Central memory CD8-positive, alpha-beta T cell (primary cell): ENCODE data around the gene ZNF221.
"Not testable (repeated sequence)": the region's sequence is repeated elsewhere in the genome, so short reads cannot be mapped to it uniquely, and the experiment has no call there.

ENCODE experiments used
- ATAC-seq: fragments of 150-1000 bp; cut with Tn5 transposase; replicated peaks from 2 replicates; pipeline ENCODE4 v1.10.0; 2022; ENCODE audit warnings: mild to moderate bottlenecking, moderate FRiP score, moderate number of reproducible peaks; ENCODE audit not compliant: poor library complexity, severe bottlenecking; ENCODE audit errors: extremely low read depth
- DNase-seq, 2 donors: peaks; one replicate each; pipeline ENCODE4 v3.0.0; 2021; ENCODE audit warnings: low spot score in 2 of 2
- H3K27ac Mint-ChIP-seq: one replicate; pipeline ENCODE4 v1.8.0; 2022; ENCODE audit warnings: low read depth, mild to moderate bottlenecking, moderate library complexity, mixed read lengths
- H3K27me3 Mint-ChIP-seq: one replicate; pipeline ENCODE4 v1.8.0; 2022; ENCODE audit warnings: mixed read lengths
- H3K36me3 Mint-ChIP-seq: one replicate; pipeline ENCODE4 v1.8.0; 2022; ENCODE audit warnings: mild to moderate bottlenecking, moderate library complexity, mixed read lengths; ENCODE audit not compliant: insufficient read depth
- H3K4me1 Mint-ChIP-seq: one replicate; pipeline ENCODE4 v1.8.0; 2022; ENCODE audit warnings: mixed read lengths
- H3K4me3 Mint-ChIP-seq: one replicate; pipeline ENCODE4 v1.8.0; 2022; ENCODE audit warnings: mild to moderate bottlenecking, moderate library complexity, mixed read lengths
- H3K9me3 Mint-ChIP-seq: one replicate; pipeline ENCODE4 v1.8.0; 2022; ENCODE audit warnings: mixed read lengths

ZNF221 gene

DNA sequence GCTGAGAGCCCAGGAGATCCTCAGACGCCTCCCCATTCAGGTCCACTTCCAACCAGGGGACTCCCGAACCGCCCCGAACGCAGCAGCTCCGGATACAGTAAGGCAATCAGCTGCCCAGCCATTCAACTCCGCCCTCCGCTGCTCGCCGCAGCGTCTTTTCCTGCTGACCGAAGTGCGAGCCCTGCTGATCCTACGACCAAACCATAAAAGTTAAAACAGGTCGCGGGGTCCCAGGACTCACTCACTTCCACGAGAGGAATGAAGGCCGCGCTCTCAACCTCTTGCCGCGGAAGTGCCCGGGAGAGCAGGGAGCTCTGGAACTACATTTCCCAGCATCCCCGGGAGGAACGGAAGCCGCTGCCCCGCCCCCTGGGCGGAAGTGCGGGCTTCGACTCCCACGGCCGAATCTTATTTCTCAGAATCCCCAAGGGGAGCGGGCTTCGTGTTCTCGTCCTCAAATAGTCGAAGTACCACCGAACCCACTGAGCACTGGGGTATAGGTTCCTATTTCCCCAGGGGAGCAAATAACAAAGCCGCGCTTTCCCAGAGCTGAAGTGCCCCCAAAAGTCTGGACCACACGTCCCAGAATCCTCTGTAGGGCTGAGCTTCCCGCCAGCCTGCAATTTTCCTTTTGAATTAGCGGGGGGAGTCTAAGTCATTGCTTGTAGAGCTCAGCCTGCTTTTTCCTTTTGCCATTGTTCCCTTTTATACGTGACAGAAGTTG lies 15.9 kb upstream of the ZNF221 start, which contains the start of gene ZNF45:
ZNF45 (minus strand) TSS at position 298 of the 724 bp plus-strand sequence. CDS start 13,097 bp downstream, outside the sequence.
- peak; percentile 66 to 75 for DNase-seq
- Mint-ChIP-seq H3K27me3 (no peaks in the 10 kb centered on the region), H3K9me3 (no peaks in the 10 kb centered on the region), H3K4me1 (peaks cover 27% of the 10 kb centered on the region), H3K27ac (peak within 1 kb of the TSS; percentile 86), H3K36me3 (peaks cover 16% of the 10 kb centered on the region), H3K4me3 (peak within 1 kb of the TSS; percentile 88)
- peak; percentile 95 for ATAC-seq

- DNase-seq (no peak), ATAC-seq (no peak)
- peaks cover 4% of the 10 kb centered on the region for H3K27me3 Mint-ChIP-seq
- H3K36me3 Mint-ChIP-seq: peaks cover 10% of the 10 kb centered on the region
- no peak overlapping the region for H3K27ac Mint-ChIP-seq
- H3K4me1 Mint-ChIP-seq: peaks cover 27% of the 10 kb centered on the region
- no peaks in the 10 kb centered on the region for H3K9me3 Mint-ChIP-seq
- peak overlapping the region; percentile 88 for H3K4me3 Mint-ChIP-seq
Observed at GRCh38 chr19:43936188-43936587, 14.8 kb upstream of the ZNF221 start.

- DNase-seq (no peak), ATAC-seq (no peak)
- Mint-ChIP-seq H3K4me1 (peaks cover 8% of the 10 kb centered on the region), H3K9me3 (no peaks in the 10 kb centered on the region), H3K27ac (no peak overlapping the region), H3K36me3 (no peaks in the 10 kb centered on the region), H3K27me3 (peaks cover 38% of the 10 kb centered on the region), H3K4me3 (no peak overlapping the region)
Observed at GRCh38 chr19:43939557-43940260, 11.3 kb upstream of the ZNF221 start.

GRCh38 chr19:43940719-43941118 lies 10.3 kb upstream of the ZNF221 start:
- Mint-ChIP-seq H3K4me3 (no peak overlapping the region), H3K36me3 (no peaks in the 10 kb centered on the region), H3K9me3 (no peaks in the 10 kb centered on the region), H3K4me1 (peaks cover 3% of the 10 kb centered on the region), H3K27ac (no peak overlapping the region), H3K27me3 (peaks cover 48% of the 10 kb centered on the region)
- DNase-seq (no peak), ATAC-seq (no peak)

- ATAC-seq (no peak), DNase-seq (no peak)
- no peak overlapping the region for H3K27ac Mint-ChIP-seq
- peaks cover 53% of the 10 kb centered on the region for H3K27me3 Mint-ChIP-seq
- H3K36me3 Mint-ChIP-seq: no peaks in the 10 kb centered on the region
- no peak overlapping the region for H3K4me3 Mint-ChIP-seq
- H3K4me1 Mint-ChIP-seq: no peaks in the 10 kb centered on the region
- H3K9me3 Mint-ChIP-seq: no peaks in the 10 kb centered on the region
Observed at GRCh38 chr19:43941209-43941608, 9.8 kb upstream of the ZNF221 start.

DNA sequence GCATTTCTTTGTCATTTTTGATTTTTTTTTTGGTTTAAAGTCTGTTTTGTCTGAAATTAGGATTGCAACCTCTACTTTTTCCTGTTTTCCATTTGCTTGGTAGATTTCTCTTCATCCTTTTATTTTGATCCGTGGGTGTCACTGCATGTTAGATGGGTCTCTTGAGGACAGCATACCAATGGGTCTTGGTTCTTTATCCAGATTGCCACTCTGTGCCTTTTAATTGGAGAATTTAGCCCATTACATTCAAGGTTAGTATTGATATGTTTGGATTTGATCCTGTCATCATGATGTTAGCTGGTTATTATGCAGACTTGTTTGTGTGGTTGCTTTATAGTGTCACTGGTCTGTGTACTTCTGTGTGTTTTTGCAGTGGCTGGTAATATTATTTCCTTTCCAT lies 3.6 kb upstream of the ZNF221 start:
- Mint-ChIP-seq H3K27me3 (peaks cover 66% of the 10 kb centered on the region), H3K9me3 (peaks cover 26% of the 10 kb centered on the region)
- H3K36me3 Mint-ChIP-seq, H3K27ac Mint-ChIP-seq, ATAC-seq, H3K4me1 Mint-ChIP-seq, H3K4me3 Mint-ChIP-seq, DNase-seq: not testable (repeated sequence)

DNA sequence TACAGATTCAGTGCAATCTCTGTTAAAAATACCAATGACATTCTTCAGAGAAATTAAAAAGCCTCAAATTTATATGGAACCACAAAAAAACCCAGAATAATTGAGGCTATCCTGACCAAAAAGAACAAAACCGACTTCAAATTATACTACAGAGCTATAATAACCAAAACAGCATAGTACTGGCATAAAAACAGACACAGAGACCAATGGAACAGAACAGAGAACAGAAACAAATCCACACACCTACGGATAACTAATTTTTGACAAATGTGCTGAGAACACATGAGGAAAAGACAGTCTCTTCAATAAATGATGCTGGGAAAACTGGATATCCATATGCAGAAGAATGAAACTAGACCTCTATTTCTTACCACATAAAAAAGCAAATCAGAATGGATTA lies 1.2 kb upstream of the ZNF221 start:
- H3K4me3 Mint-ChIP-seq, ATAC-seq, H3K27ac Mint-ChIP-seq, DNase-seq, H3K4me1 Mint-ChIP-seq, H3K36me3 Mint-ChIP-seq: not testable (repeated sequence)
- Mint-ChIP-seq H3K27me3 (peaks cover 43% of the 10 kb centered on the region), H3K9me3 (peaks cover 26% of the 10 kb centered on the region)

DNA sequence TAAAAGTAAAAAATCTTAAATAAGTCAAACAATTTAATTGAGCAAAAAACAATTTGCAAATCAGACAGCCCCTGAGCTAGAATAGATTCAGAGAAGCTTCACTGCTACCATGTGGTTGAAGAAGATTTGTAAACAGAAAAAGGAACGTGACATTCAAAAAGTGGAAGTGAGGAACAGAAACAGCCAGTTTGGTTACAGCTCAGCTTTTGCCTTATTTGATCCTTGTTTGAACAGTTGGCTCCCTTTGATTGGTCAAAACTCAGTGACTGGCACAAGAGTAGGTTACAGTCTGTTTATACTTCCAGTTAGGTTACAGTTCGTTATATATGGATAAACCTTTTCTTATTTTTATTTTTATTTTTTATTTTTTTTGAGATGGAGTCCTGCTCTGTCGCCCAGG lies 5.8 kb downstream of the ZNF221 start:
- no peak for DNase-seq
- Mint-ChIP-seq H3K36me3 (peaks cover 3% of the 10 kb centered on the region), H3K4me3 (no peak overlapping the region), H3K27ac (no peak overlapping the region), H3K9me3 (peaks cover 15% of the 10 kb centered on the region), H3K27me3 (no peaks in the 10 kb centered on the region), H3K4me1 (no peaks in the 10 kb centered on the region)
- ATAC-seq: no peak

DNA sequence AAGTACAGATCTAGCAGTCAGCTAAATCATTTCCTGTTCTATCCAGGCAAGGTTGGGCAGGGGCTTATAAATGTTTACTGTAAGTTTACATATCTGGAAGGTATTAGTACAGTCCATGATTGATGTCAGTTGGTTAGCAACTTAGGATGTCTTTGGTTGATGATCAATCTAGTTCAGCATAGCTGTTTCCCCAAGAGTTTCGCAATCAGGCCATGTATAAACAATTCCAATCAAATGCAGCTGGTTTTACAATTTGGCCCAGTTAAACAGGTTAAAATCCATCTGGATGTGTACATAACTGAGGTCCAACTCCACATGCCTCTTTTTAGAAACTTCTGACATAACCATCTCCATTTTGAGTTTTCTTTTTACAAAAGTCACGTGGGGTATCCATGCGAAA lies 6.9 kb downstream of the ZNF221 start:
- Mint-ChIP-seq H3K27me3 (no peaks in the 10 kb centered on the region), H3K4me3 (no peak overlapping the region), H3K27ac (no peak overlapping the region), H3K4me1 (no peaks in the 10 kb centered on the region), H3K9me3 (peaks cover 15% of the 10 kb centered on the region), H3K36me3 (peaks cover 3% of the 10 kb centered on the region)
- no peak for DNase-seq
- ATAC-seq: no peak

- Mint-ChIP-seq H3K4me3 (no peak overlapping the region), H3K4me1 (no peaks in the 10 kb centered on the region), H3K27me3 (no peaks in the 10 kb centered on the region), H3K36me3 (peaks cover 6% of the 10 kb centered on the region), H3K9me3 (peaks cover 26% of the 10 kb centered on the region), H3K27ac (no peak overlapping the region)
- DNase-seq (no peak), ATAC-seq (no peak)
Observed at GRCh38 chr19:43960411-43960810, 9.4 kb downstream of the ZNF221 start.

DNA sequence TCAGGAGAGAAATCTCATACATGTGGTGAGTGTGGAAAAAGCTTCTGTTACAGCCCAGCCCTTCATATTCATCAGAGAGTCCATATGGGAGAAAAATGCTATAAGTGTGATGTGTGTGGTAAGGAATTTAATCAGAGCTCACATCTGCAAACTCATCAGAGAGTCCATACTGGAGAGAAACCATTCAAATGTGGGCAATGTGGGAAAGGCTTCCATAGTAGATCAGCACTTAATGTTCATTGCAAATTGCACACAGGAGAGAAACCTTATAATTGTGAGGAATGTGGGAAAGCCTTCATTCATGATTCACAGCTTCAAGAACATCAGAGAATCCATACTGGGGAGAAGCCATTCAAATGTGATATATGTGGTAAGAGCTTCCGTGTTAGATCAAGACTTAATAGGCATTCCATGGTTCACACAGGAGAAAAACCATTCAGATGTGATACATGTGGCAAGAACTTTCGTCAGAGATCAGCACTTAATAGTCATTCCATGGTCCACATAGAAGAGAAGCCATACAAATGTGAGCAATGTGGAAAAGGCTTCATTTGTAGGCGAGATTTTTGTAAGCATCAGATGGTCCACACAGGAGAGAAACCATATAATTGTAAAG lies 15.2 kb downstream of the ZNF221 start:
- Mint-ChIP-seq H3K27ac (no peak overlapping the region), H3K4me3 (no peak overlapping the region), H3K27me3 (no peaks in the 10 kb centered on the region), H3K4me1 (no peaks in the 10 kb centered on the region), H3K36me3 (peaks cover 7% of the 10 kb centered on the region), H3K9me3 (peaks cover 38% of the 10 kb centered on the region)
- ATAC-seq (no peak), DNase-seq (no peak)

DNA sequence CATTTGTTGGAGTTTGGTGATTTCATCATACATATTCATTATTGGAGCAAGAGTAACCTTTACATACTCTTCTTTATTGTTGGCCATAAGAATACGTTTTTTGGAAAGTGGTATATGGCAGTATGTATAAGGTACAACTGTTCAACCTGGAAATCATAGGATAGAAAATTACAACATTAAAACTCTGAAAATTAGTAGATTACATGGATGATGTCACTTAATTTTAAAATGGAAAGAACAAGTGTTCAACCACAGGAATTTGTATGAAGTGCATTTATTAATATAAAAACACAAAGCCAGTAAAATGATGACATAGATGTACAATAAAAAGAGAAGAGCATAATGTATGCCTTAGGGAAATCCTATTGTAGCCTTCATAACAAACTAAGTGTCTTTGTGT lies 25.7 kb downstream of the ZNF221 start:
- ATAC-seq (no peak), DNase-seq (no peak)
- Mint-ChIP-seq H3K27me3 (no peaks in the 10 kb centered on the region), H3K36me3 (peaks cover 1% of the 10 kb centered on the region), H3K4me3 (no peak overlapping the region), H3K9me3 (peaks cover 15% of the 10 kb centered on the region), H3K27ac (no peak overlapping the region), H3K4me1 (no peaks in the 10 kb centered on the region)

- peaks cover 1% of the 10 kb centered on the region for H3K9me3 Mint-ChIP-seq
- H3K4me1 Mint-ChIP-seq: peaks cover 8% of the 10 kb centered on the region
- H3K27me3 Mint-ChIP-seq: no peaks in the 10 kb centered on the region
- DNase-seq: no peak
- no peak for ATAC-seq
- H3K36me3 Mint-ChIP-seq: peaks cover 2% of the 10 kb centered on the region
- H3K4me3 Mint-ChIP-seq: peak overlapping the region; percentile 89
- H3K27ac Mint-ChIP-seq: peak overlapping the region; percentile 75
Observed at GRCh38 chr19:43983544-43983911, 32.5 kb downstream of the ZNF221 start.
